ENCODE data around the gene WWC1.

WWC1 gene

DNA sequence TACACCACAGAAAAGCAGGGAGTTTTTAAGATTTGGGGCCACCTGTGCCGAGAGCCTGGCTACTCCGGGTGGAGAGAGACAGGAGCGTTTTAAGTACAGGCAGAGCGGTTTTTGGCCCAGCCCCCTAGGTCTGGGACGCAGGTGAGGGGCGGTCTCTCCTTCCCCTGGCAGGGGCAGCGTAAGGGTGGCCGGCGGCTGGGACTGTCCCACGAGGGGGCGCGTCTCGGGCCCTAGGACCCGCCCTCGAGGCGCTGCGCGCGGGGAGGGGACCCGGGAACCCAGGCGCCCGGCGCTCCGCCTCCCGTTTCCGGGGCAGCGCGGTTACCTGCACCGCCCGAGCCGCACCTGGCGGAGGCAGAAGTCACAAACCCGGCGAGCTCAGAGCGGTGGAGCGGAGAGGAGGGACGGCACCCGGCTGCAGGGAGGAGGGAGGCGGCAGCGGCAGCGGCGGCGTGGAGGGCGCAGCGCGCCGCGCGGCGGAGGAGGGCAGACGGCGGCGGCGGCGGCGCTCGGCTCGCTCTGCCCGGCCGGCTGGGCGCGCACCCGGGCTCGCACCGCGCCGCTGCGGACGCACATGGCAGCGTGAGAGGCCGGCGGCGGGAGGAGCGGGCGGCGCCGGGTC lies at the start of gene WWC1:
TSS of gene WWC1 (plus strand) at position 304 of the 622 bp plus-strand sequence. CDS start 508 bp downstream, outside the sequence.
- peak; percentile 52 for FAIRE-seq
- peak; percentile 39 for DNase-seq (ENCODE audit: extremely low spot score, insufficient read length, low read depth)

DNA sequence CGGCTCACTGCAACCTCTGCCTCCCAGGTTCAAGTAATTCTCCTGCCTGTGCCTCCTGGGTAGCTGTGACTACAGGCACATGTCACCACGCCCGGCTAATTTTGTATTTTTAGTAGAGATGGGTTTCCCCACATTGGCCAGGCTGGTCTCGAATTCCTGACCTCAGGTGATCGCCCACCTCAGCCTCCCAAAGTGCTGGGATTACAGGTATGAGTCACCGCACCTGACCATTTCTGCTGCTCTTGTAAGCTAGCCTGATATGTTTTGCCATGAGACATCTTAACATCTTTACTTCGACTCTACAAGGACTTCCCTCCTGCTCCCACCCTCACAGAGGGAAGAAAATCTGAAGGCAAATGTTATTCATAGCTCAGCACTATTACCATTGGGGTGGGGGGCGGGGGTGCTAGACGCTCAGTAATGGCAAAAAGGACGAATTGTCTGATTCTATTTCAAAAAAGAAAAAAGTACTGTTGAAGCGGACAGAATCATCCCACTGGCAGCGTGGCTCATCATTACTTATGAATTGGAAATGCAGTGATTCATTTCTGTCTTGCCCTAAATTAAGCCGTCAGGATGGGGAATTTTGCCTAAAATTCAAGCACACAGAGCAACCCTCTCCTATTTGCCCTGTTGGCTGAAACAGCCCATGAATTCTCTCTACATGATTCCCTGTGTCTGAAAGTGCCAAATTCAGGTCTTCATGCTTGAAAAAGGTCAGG lies 46.4 kb upstream of the WWC1 start:
- DNase-seq (ENCODE audit: extremely low spot score, insufficient read length, low read depth): no peak
- FAIRE-seq: no peak

DNA sequence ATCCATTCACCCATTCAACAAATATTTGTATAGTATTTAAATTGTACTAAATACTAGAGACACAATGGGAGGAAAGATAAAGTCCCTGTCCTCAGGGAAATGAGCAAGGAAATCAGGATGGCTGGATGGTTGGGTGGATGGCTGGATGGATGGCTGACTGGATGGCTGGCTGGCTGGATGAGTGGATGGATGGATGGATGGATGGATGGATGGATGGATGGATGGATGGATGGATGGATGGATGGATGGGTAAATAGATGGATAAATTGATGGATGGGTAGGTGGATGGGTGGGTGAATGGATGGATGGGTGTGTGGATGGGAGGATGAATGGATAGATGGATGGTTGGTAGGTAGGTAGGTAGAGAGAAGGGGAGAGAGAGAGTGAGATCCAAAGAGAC lies 41.5 kb upstream of the WWC1 start:
- DNase-seq (ENCODE audit: extremely low spot score, insufficient read length, low read depth): no peak
- no peak for FAIRE-seq

DNA sequence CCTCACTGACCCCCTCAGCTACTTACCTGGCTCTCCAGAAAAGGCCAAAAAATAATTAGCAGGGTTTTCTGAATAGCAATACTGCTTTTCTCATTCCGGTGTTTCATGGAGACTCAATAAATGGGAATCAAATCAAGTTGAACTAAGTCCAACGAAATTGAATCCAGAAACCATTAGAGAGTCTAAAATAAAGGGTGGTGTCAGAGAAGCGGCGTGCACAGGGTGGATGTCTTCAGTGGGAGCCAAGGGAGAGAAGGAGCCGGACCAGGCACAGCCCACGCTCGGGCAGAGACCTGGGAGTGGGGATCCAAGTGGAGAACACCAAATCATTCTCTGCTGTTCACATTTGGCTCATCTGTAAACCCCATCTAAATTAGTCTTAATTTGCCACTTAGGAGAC lies 40.2 kb upstream of the WWC1 start:
- DNase-seq (ENCODE audit: extremely low spot score, insufficient read length, low read depth): no peak
- no peak for FAIRE-seq

DNA sequence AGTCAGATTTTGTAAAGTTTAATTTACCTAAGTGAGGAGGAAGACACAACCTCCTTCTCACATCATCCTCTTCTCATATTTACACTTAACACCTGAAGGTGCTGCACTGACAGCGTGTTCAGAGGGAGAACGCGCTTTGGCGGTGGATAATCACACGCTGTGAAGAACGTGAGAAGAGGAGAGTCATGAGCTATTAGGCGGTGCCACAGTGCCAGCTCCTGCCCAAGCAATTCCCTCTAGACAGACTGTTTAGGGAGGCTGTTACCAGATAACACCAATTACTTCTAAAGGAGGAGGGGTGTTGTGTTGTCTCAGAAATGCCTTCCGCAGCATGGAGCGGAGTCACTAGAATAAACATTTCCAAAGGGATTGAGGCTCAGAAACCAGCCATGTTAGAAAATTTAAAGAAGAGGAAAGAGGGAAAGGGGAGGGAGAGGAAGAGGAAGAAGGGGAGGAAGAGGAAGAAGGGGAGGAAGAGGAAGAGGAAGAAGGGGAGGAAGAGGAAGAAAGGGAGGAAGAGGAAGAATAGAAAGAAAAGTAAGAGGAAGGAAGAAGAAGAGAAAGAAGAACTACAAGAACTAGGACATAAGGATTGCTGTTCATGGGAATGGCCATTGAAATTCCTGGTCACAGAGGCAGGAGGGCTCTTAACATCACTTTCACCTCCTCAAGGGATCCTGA lies 37.3 kb upstream of the WWC1 start:
- FAIRE-seq: no peak
- no peak for DNase-seq (ENCODE audit: extremely low spot score, insufficient read length, low read depth)

DNA sequence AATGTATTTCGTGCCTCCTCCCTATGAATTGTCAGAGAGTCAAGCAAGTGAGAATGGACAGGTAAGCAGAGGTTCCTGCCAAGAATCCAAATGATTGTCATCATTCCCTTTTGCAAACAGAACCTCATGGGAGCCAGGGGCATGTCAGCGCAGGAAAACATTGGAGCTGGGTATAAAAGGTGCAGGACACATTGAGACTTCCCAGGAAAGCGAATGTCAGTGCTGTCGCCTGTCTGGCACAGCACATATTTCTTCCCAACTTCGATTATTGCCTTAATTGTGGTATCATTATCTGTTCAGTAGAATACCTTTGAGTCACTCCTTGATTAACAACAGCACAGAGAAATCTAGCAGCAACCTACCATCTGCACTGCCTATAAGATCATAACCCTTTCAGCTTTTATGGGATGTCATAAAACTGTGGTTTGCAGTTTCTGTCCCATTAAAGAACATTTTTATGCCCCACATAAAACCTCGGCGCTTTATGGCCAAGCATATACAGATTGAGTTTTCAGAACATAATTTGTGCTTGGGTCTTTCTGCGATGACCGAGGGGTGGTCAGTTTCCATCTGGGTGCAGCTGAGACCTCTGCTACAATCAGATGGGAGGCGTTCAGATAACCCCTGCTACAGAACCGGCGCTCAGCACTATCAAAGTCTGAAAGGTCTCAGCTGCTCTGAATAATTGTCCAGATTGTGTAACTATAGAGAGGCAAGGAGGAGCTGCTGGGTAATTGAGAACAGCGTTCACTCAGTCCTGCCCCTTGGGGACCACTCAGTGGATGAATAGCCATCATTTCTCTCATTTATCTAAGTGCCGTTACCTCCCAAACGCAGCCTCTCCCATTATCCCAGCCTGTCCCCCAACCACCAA lies 30.9 kb upstream of the WWC1 start:
- FAIRE-seq: no peak

DNA sequence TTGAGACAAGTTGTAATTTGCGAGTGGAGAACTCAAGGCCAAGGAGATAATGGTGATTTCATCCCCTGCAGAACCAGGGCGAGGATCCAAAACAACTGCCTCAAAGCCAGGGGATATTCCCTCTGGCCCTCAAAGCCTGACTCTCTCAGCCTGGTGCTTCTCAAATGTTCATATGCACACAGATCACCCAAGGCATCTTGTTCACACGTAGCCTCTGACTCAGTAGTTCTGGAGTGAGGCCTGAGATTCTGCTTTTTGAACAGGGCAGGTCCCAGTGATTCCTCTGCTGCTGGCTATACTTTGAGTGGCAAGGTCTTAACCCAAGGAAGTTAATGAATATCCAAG lies 30.2 kb upstream of the WWC1 start:
- FAIRE-seq: no peak
- DNase-seq (ENCODE audit: extremely low spot score, insufficient read length, low read depth): no peak

More for the DNA sequence above, 30.9 kb upstream of the WWC1 start:
- no peak for DNase-seq (ENCODE audit: extremely low spot score, insufficient read length, low read depth)

DNA sequence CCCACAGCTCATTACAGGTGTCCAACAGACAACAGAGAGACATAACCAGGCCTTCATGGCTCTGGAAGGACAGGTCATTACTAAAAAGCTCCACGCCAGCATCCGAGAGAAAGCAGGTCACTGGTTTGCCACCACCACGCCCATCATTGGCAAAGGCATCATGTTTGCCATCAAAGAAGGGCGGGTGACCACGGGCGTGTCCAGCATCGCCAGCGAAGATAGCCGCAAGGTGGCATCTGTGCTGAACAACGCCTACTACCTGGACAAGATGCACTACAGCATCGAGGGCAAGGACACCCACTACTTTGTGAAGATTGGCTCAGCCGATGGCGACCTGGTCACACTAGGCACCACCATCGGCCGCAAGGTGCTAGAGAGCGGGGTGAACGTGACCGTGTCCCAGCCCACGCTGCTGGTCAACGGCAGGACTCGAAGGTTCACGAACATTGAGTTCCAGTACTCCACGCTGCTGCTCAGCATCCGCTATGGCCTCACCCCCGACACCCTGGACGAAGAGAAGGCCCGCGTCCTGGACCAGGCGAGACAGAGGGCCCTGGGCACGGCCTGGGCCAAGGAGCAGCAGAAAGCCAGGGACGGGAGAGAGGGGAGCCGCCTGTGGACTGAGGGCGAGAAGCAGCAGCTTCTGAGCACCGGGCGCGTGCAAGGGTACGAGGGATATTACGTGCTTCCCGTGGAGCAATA lies 29.3 kb upstream of the WWC1 start:
- FAIRE-seq (no peak), DNase-seq (ENCODE audit: extremely low spot score, insufficient read length, low read depth) (no peak)

DNA sequence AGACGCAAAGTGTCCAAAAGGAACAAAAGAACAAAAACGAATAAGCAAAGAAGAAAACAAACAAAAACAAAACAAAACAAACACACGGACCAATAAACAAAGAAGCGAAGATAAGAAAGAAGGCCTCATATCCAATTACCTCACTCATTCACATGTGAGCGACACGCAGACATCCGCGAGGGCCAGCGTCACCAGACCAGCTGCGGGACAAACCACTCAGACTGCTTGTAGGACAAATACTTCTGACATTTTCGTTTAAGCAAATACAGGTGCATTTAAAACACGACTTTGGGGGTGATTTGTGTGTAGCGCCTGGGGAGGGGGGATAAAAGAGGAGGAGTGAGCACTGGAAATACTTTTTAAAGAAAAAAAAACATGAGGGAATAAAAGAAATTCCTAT lies 28.3 kb upstream of the WWC1 start:
- DNase-seq (ENCODE audit: extremely low spot score, insufficient read length, low read depth): no peak
- FAIRE-seq: no peak

DNA sequence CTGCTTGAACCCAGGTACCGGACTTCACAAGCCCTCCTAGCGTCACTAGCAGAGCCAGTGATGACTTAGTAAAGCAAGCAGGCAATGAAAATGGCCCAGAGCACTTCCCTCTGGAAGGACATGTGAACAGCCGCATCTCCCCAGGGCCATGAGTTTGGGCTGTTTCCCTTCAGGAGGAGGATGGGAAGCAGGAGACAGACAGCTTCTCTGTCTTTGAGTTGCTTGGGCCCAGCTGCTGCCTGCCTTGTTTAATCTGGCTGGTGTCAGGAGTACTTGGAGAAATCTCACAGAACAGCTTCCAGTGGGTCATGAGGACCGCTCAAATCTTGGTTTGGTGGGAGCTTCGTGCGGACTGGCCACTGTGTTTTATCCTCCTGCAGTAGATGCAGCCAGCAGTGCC lies 25.4 kb upstream of the WWC1 start:
- FAIRE-seq: no peak
- no peak for DNase-seq (ENCODE audit: extremely low spot score, insufficient read length, low read depth)

DNA sequence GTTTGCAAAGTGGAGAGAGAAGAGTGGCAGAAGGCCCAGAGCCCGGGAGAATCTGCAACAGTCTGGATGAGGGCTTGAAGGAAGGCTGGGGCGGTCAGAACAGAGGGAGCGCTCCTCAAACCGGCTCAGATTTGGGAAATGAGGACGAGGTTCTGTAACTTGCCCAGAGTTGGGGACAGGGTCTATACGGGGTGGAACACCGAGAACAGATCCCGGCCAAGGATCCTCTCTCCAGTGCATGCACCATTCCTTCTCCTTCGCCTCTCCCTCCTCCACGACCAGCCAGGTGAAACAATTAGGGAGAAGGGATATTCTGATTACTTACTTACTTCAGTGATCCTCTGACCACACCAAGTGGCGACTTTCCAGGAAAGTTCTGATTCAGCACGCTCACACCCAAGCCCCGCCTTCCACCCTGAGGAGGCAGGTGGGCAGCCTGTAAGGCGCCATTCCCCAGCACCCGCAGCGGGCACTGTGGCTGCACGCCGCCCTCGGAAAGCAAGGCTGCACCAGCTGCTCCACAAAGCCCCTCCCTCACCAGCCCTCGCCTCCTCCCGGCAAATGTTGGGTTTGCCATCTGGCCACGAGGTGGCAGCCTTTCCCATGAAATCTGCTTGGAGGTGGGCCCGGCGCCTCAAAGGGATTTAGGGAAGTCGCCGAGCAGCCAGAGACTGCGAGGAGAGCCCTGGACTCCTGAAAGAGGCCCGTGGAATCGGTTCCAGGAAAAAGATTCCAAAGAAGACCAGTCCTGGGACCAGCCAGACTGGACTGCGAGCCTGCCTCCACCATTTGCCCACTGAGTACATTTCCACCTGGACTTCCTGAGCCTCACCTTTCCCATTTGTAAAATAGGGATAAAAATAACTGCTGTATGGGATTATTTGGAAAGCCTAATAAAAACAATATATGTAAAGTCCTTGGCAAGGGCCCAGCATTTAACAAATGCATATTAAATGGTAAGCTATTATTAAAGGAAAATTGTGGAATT lies 22.2 kb upstream of the WWC1 start:
- peak; percentile 90 for FAIRE-seq

DNA sequence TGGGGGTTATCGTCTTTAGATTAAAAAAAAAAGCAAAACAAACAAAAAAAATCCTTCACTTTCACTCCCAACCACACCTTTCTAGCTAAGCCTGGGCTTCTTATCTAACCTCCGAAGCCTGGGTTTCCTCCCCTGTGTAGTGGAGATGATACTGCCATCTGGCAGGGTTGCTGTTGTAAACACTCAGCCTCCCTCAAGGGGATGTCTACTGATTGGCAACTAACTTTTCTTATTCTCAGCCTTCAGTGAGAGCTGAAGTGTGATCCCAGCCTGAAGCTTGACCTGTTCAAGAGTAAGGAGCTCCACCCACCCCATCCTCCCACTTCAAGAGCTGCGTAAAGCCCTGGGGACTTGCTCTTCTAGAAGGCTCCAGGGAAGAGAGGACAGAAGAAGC lies 21.5 kb upstream of the WWC1 start:
- DNase-seq (ENCODE audit: extremely low spot score, insufficient read length, low read depth): no peak
- no peak for FAIRE-seq

More for the DNA sequence above, 22.2 kb upstream of the WWC1 start:
- DNase-seq (ENCODE audit: extremely low spot score, insufficient read length, low read depth): peak; percentile 61

DNA sequence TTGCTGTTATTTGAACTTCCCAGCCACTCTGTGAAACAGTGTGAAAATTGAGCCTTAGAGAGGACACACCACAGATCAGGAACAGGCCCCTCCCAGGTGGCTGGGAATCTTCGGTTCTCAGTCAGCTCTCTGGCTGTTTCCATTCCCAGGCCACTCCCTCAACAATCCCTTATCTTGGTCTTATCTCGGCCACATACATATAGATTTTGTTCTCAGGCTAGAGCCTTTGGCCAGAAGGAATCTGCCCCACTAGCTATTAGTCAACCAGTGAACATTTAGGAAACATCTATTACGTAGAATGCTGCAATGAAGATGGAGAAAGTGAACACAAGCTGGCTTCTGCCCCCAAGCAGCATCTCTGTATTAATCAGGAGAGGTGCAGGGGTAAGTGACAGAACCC lies 21.0 kb upstream of the WWC1 start:
- FAIRE-seq (no peak), DNase-seq (ENCODE audit: extremely low spot score, insufficient read length, low read depth) (no peak)

DNA sequence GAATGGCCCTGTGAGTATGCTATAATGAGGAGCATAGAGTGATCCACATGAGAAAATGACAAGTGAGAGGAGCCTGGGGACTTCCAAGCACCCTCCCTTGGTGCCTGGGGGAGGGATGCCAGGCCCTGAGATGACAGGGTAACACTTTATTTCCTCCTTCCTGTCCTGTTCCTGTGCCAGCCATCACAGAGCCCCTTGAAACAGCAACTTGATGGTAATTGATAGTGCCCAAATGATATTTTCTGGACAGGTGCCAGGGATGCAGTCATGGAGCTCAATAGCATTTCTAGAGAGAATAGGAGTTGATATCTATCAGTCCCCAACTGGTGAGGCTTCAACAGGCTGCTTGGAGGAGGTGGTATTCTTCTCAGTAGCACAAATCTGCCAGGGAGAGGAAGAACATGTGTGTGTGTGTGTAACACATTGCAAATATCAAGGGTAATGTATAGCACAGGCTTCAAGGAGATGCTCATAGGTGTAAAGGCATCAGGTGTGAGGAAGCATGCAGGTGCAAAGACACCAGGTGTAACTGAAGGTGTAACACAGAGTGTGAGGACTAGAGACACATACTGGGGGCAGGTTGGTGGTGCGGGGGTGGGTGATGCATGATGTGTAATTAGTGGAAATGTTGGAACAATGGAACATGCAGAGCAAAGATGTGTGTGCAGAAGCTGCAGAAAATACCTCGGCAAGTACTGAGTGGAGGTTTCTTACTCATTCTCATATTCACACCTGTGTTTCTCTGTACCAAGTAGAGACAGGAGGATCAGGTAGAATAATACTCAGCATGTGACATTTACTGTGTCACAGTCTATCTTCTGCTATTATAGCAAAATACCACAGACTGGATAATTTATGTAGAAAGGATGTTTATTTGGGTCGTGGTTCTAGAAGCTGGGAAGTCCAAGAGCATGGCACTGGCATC lies 18.1 kb upstream of the WWC1 start:
- FAIRE-seq (no peak), DNase-seq (ENCODE audit: extremely low spot score, insufficient read length, low read depth) (no peak)

DNA sequence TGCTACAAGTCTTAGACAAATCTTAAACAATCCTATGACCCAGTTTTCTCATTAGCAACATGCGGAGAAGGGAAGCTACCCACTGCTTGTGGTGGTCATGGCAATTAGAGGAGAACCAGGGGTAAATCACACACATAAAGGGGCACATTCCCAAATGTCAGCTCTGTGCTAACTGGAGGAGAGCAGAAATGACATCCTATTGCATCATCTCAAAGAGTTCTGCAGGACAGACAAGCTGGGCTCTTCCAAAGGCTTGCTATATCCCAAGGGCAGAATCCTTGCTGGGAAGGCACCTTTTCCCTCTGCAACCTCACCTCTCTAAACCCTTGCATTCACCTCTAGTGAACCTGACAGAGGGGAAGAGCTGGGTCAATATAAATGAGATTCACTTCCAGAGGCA lies 17.0 kb upstream of the WWC1 start:
- DNase-seq (ENCODE audit: extremely low spot score, insufficient read length, low read depth) (no peak), FAIRE-seq (no peak)

DNA sequence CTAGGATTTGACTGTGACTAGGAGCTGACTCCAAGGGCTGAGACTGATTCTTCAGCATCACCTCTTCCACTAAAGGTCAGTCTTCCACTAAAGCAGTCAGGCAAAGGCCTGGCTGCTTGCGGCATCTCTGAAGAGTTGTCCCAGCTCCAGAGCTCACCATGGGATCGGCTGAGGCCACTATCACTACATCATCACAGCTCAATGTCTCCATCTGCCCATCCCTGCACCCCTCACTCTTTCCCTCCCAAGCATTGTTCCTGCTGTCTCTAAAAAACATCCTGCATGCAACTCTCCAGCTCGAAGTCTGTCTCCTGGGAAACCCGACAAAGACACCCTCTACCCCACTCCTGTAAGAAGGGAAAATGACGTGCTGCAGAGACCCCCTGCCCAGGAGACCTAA lies 15.5 kb upstream of the WWC1 start:
- FAIRE-seq (no peak), DNase-seq (ENCODE audit: extremely low spot score, insufficient read length, low read depth) (no peak)

DNA sequence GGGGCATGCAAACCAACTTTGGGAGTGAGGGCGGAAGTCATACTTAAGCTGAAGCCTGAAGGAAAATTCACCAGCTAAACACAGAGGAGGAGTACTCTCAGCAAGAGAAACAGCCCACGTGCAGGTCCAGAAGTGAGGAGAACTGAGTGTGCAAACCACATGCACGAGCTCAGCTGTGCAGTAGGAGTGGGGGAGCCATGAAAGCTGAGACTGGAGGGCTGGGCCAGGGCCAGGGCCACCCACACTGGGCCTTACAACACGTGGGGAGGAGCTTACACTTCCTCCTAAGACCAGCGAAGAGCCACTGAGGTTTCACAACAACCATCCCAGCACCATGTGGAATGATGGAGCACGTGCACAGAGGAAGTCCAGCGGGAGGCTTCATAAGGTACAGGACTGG lies 9.3 kb upstream of the WWC1 start:
- no peak for FAIRE-seq
- no peak for DNase-seq (ENCODE audit: extremely low spot score, insufficient read length, low read depth)

DNA sequence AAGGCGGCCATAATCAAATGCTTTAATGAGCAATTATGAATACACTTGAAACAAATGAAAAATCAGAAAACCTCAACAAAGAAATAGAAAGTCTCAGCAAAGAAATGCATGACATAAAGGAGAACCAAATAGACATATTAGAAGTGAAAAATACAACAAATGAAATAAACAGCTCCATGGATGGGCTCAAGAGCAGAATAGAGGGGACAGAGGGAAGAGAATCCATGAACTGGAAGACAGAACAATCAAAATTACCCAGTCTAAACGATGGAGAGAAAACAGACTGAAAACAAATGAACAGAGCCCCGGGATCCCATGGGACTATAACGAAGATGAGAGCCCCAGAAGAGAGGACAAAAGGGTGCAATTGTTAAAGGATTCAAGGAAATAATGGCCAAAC lies 6.6 kb upstream of the WWC1 start:
- DNase-seq (ENCODE audit: extremely low spot score, insufficient read length, low read depth) (no peak), FAIRE-seq (no peak)

Data from GM18507 (cell line).